ENCODE results near the gene CAMK2D. TPM values are rescaled to one million over a fixed set of nuclear protein-coding genes. Genes with fewer than 3 reads are reported as not detected.
A peak's percentile ranks its signal among the peaks of the same experiment; 100 is the strongest.

CAMK2D gene
- polyA plus RNA-seq, 2 of the 4 experiments (the other 2 are of a cell fraction): 19.1 to 59.9 TPM

DNA sequence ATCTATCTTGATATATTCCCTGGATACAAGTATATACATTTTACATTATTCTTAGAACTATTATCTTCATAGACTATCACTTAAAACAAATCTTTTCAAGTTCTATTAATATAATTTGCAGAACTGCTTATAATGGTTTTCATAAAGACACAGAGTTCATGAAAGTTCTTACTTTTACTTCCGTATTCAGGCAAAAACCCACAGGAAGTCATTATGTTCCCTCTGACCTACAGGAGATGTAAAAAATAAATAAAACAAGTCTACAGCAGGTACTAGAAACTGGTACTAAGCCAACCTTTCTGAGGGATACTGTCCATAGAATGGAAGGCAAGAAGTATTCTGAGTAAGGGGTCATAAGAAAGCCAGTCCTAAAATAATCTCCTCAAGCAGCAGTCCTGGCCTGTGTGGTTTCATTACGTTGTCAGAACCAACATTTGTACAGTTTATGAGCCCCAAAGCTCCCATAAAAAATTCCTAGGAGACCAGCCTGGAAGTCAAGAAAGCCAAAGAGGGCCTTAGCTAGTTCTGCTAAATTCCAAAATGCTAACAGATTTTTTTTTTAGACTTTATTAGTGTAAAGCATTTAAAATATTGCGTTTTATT lies 68.6 kb downstream of the CAMK2D start:
- Histone ChIP-seq H3K9me3 (no peaks in the 10 kb centered on the region), H3K4me2 (peak overlapping the region; percentile 76), H3K4me1 (peaks cover 44% of the 10 kb centered on the region), H3K4me3 (no peak overlapping the region), H3K27ac (peak overlapping the region; percentile 21 to 48; a peak in 1 of 6 replicates)
- ATAC-seq (no peak), DNase-seq (ENCODE audit: low read depth in 1 of 2, low spot score in 1 of 2) (no peak), FAIRE-seq (no peak)
- POLR2A ChIA-PET: no interaction called here
- no peak for TF ChIP-seq EP300 (IDR thresholded peaks at IDR 0.05)
- TF ChIP-seq, protein P1, sequence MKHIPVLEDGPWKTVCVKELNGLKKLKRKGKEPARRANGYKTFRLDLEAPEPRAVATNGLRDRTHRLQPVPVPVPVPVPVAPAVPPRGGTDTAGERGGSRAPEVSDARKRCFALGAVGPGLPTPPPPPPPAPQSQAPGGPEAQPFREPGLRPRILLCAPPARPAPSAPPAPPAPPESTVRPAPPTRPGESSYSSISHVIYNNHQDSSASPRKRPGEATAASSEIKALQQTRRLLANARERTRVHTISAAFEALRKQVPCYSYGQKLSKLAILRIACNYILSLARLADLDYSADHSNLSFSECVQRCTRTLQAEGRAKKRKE (CRISPR knock-in tag; IDR thresholded peaks at IDR 0.05; ENCODE audit: low read depth): no peak
- TF ChIP-seq, protein P2, sequence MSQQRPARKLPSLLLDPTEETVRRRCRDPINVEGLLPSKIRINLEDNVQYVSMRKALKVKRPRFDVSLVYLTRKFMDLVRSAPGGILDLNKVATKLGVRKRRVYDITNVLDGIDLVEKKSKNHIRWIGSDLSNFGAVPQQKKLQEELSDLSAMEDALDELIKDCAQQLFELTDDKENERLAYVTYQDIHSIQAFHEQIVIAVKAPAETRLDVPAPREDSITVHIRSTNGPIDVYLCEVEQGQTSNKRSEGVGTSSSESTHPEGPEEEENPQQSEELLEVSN (IDR thresholded peaks at IDR 0.05; ENCODE audit: borderline replicate concordance, low read depth): no peak
- TF ChIP-seq NFE2L2 (conservative IDR thresholded peaks at IDR 0.05; ENCODE audit: low read length): no peak
- no peak for TF ChIP-seq HOXB5 (CRISPR knock-in tag; IDR thresholded peaks at IDR 0.05)
- TF ChIP-seq, protein P3, sequence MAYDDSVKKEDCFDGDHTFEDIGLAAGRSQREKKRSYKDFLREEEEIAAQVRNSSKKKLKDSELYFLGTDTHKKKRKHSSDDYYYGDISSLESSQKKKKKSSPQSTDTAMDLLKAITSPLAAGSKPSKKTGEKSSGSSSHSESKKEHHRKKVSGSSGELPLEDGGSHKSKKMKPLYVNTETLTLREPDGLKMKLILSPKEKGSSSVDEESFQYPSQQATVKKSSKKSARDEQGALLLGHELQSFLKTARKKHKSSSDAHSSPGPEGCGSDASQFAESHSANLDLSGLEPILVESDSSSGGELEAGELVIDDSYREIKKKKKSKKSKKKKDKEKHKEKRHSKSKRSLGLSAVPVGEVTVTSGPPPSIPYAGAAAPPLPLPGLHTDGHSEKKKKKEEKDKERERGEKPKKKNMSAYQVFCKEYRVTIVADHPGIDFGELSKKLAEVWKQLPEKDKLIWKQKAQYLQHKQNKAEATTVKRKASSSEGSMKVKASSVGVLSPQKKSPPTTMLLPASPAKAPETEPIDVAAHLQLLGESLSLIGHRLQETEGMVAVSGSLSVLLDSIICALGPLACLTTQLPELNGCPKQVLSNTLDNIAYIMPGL (CRISPR knock-in tag; IDR thresholded peaks at IDR 0.05; ENCODE audit: borderline replicate concordance): no peak
- TF ChIP-seq, protein P4, sequence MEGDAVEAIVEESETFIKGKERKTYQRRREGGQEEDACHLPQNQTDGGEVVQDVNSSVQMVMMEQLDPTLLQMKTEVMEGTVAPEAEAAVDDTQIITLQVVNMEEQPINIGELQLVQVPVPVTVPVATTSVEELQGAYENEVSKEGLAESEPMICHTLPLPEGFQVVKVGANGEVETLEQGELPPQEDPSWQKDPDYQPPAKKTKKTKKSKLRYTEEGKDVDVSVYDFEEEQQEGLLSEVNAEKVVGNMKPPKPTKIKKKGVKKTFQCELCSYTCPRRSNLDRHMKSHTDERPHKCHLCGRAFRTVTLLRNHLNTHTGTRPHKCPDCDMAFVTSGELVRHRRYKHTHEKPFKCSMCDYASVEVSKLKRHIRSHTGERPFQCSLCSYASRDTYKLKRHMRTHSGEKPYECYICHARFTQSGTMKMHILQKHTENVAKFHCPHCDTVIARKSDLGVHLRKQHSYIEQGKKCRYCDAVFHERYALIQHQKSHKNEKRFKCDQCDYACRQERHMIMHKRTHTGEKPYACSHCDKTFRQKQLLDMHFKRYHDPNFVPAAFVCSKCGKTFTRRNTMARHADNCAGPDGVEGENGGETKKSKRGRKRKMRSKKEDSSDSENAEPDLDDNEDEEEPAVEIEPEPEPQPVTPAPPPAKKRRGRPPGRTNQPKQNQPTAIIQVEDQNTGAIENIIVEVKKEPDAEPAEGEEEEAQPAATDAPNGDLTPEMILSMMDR (IDR thresholded peaks at IDR 0.05): no peak
- no peak for TF ChIP-seq RAD21 (conservative IDR thresholded peaks at IDR 0.05 in 1 of 2, IDR thresholded peaks at IDR 0.05 in 1 of 2)
- no peak for TF ChIP-seq BHLHE40 (IDR thresholded peaks at IDR 0.05; ENCODE audit: low read depth, low read length)
- TF ChIP-seq, protein P5, sequence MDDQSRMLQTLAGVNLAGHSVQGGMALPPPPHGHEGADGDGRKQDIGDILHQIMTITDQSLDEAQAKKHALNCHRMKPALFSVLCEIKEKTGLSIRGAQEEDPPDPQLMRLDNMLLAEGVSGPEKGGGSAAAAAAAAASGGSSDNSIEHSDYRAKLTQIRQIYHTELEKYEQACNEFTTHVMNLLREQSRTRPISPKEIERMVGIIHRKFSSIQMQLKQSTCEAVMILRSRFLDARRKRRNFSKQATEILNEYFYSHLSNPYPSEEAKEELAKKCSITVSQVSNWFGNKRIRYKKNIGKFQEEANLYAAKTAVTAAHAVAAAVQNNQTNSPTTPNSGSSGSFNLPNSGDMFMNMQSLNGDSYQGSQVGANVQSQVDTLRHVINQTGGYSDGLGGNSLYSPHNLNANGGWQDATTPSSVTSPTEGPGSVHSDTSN (IDR thresholded peaks at IDR 0.05): no peak
- no peak for TF ChIP-seq POLR2AphosphoS2 (conservative IDR thresholded peaks at IDR 0.05; ENCODE audit: low read length)
- TF ChIP-seq HEYL (CRISPR knock-in tag; IDR thresholded peaks at IDR 0.05): no peak
- no peak for TF ChIP-seq RCOR1 (IDR thresholded peaks at IDR 0.05; ENCODE audit: low read depth, low read length)
- TF ChIP-seq MAZ (IDR thresholded peaks at IDR 0.05; ENCODE audit: borderline replicate concordance, low read depth, low read length): no peak
- TF ChIP-seq TFCP2L1 (CRISPR knock-in tag; IDR thresholded peaks at IDR 0.05): no peak
- no peak for TF ChIP-seq MAFK (IDR thresholded peaks at IDR 0.05; ENCODE audit: partially characterized antibody)
- no peak for TF ChIP-seq TP53 (CRISPR knock-in tag; IDR thresholded peaks at IDR 0.05)
- no peak for TF ChIP-seq CEBPB (IDR thresholded peaks at IDR 0.05)
- TF ChIP-seq EHMT2 (IDR thresholded peaks at IDR 0.05; ENCODE audit: low read depth): no peak
- no peak for TF ChIP-seq CBX8 (IDR thresholded peaks at IDR 0.05)
- 63% methylated on average over 3 of the region's 3 CpGs for WGBS (ENCODE audit: missing lambda C conversion rate)
- CTCF ChIA-PET: no interaction called here

DNA sequence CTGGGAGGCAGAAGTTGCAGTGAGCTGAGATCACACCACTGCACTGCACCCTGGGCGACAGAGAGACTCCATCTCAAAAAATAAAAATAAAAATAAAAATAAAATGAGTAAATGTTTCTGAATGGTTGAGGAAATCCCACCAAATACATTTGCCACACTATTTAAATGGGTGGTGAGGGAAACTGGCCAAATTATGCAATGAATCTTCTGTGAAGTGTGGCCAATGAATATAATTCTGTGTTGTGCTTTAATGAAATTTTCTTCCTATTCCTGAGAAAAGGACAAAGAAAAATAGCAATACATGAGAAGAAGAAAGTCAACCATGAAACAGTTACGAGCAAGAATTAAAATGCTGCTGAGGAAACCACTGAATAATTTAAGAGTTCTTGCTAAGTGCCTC lies 69.9 kb downstream of the CAMK2D start:
- no peak overlapping the region for H3K4me2 ChIP-seq
- 87% methylated on average over 2 of the region's 2 CpGs for WGBS (ENCODE audit: missing lambda C conversion rate)
- TF ChIP-seq FOSL2 (IDR thresholded peaks at IDR 0.05): no peak
- TF ChIP-seq FOSL2 (CRISPR knock-in tag; IDR thresholded peaks at IDR 0.05): no peak
- TF ChIP-seq CBX2 (IDR thresholded peaks at IDR 0.05; ENCODE audit: borderline replicate concordance, low read depth): no peak
- TF ChIP-seq POLR2A (IDR thresholded peaks at IDR 0.05; ENCODE audit: low read length): no peak
- no peak for TF ChIP-seq GATA3 (IDR thresholded peaks at IDR 0.05; ENCODE audit: borderline replicate concordance)
- TF ChIP-seq, protein P6, sequence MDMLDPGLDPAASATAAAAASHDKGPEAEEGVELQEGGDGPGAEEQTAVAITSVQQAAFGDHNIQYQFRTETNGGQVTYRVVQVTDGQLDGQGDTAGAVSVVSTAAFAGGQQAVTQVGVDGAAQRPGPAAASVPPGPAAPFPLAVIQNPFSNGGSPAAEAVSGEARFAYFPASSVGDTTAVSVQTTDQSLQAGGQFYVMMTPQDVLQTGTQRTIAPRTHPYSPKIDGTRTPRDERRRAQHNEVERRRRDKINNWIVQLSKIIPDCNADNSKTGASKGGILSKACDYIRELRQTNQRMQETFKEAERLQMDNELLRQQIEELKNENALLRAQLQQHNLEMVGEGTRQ (IDR thresholded peaks at IDR 0.05): no peak
- TF ChIP-seq RARB (CRISPR knock-in tag; IDR thresholded peaks at IDR 0.05): no peak
- ChIA-PET POLR2A (no interaction called here), CTCF (no interaction called here)
- FAIRE-seq (no peak), ATAC-seq (no peak), DNase-seq (ENCODE audit: low read depth in 1 of 2, low spot score in 1 of 2) (no peak)
- no peak overlapping the region for H3K4me3 ChIP-seq
- no peak overlapping the region for H3K27ac ChIP-seq
- H3K4me1 ChIP-seq: peaks cover 49% of the 10 kb centered on the region
- no peaks in the 10 kb centered on the region for H3K9me3 ChIP-seq

Measured in A549 (cell line).